NB4 (cell line): ENCODE results near the gene DRAP1.

Source experiments
- CTCF ChIP-seq: IDR thresholded peaks from one replicate; pipeline ENCODE4 v1.5.1; 2012; ENCODE audit warnings: low read depth, low read length
- POLR2A ChIP-seq: IDR thresholded peaks from 2 replicates; pipeline ENCODE4 v1.6.1; 2011; ENCODE audit warnings: mild to moderate bottlenecking; ENCODE audit not compliant: insufficient read length; ENCODE audit errors: extremely low read depth

- TF ChIP-seq CTCF (no peak), POLR2A (no peak)
Measured at GRCh38 chr11:65932558-65932919, 13.3 kb downstream of the DRAP1 start.
